ENCODE data around the gene CLCA4. TPM values are rescaled to one million over a fixed set of nuclear protein-coding genes. Genes with fewer than 3 reads are reported as not detected.

The CLCA4 gene
- total and polyA plus RNA-seq, 2 experiments from 2014 or later, result not detected

GRCh38 chr1:86523670-86524354, 23.1 kb upstream of the CLCA4 start:
- DNase-seq (ENCODE audit: low spot score), result no peak
- no peaks in the 10 kb centered on the region for H3K27me3 Mint-ChIP-seq (ENCODE audit: insufficient read depth, low read depth, poor library complexity)
- H3K9me3 Mint-ChIP-seq, result peaks cover 13% of the 10 kb centered on the region; the same call in 2 of the 3 replicates
- no peak overlapping the region for H2AFZ ChIP-seq
- no peak overlapping the region for H3K27ac Mint-ChIP-seq
- no peaks in the 10 kb centered on the region for H3F3A ChIP-seq (replicated peaks; ENCODE audit: low read depth)
- H3K27me3 ChIP-seq (ENCODE audit: insufficient read depth), result no peaks in the 10 kb centered on the region
- 0 out of 2 replicates have a peak, but pooled peaks cover 3% of the 10 kb centered on the region for H3K36me3 ChIP-seq (ENCODE audit: insufficient read depth)
- no peak overlapping the region for H3K4me3 Mint-ChIP-seq
- H3K9me2 ChIP-seq (ENCODE audit: insufficient read depth), result no peaks in the 10 kb centered on the region
- H3K79me2 ChIP-seq (replicated peaks; ENCODE audit: insufficient read depth), result no peaks in the 10 kb centered on the region
- no peak overlapping the region for H3K4me3 ChIP-seq
- TF ChIP-seq POLR2AphosphoS5 (IDR thresholded peaks at IDR 0.05; ENCODE audit: low read depth) (no peak), JUNB (IDR thresholded peaks at IDR 0.05; ENCODE audit: unreplicated experiment) (no peak), CTCF (conservative IDR thresholded peaks at IDR 0.05; ENCODE audit: low read depth in 2 of 2) (no peak), REST (IDR thresholded peaks at IDR 0.05; ENCODE audit: unreplicated experiment) (no peak), EZH2phosphoT487 (IDR thresholded peaks at IDR 0.05; ENCODE audit: unreplicated experiment) (no peak), EZH2 (IDR thresholded peaks at IDR 0.05; ENCODE audit: low read depth, unreplicated experiment) (no peak), CREB1 (CRISPR knock-in tag; IDR thresholded peaks at IDR 0.05; ENCODE audit: low read depth) (no peak), ZNF114 (CRISPR knock-in tag; IDR thresholded peaks at IDR 0.05) (no peak), STAT1 (IDR thresholded peaks at IDR 0.05; ENCODE audit: unreplicated experiment) (no peak), NANOG (IDR thresholded peaks at IDR 0.05; ENCODE audit: borderline replicate concordance) (no peak), ZNF462 (CRISPR knock-in tag; IDR thresholded peaks at IDR 0.05) (no peak), ZNF331 (CRISPR knock-in tag; IDR thresholded peaks at IDR 0.05; ENCODE audit: low read depth) (no peak), ETS1 (IDR thresholded peaks at IDR 0.05) (no peak)
- no peak for ATAC-seq
- peaks cover 9% of the 10 kb centered on the region; the same call in 2 of the 3 replicates for H3K36me3 Mint-ChIP-seq (ENCODE audit: low read depth)
- no peaks in the 10 kb centered on the region for H3K4me1 Mint-ChIP-seq
- no peak overlapping the region for H3K4me2 ChIP-seq
- no peaks in the 10 kb centered on the region for H4K20me1 ChIP-seq (replicated peaks; ENCODE audit: insufficient read depth)
- no peaks in the 10 kb centered on the region for H3K4me1 ChIP-seq (ENCODE audit: insufficient read depth)
- no peak overlapping the region for H3K27ac ChIP-seq (ENCODE audit: low read depth)

Data from GM23338 (cell line).